Psoas muscle (tissue), 8 donors: ENCODE data around the gene HACL1. TPM values are rescaled to one million over a fixed set of nuclear protein-coding genes. Genes with fewer than 3 reads are reported as not detected.
A peak's percentile ranks its signal among the peaks of the same experiment; 100 is the strongest.

Experiments
- ATAC-seq, 4 donors: fragments of 200-7000 bp; cut with Tn5 transposase; one replicate each; pipeline ENCODE4 v1.9.1; 2020; ENCODE audit warnings: moderate library complexity in 3 of 4, mild to moderate bottlenecking in 2 of 4
- DNase-seq, 2 donors: peaks; one replicate each; pipeline ENCODE4 v3.0.0-alpha.2; 2020
- H3K27ac ChIP-seq: fragments of 200-600 bp; one replicate; pipeline ENCODE4 v1.8.0; 2022
- H3K27me3 ChIP-seq, 3 donors: fragments of 200-600 bp in 1 of 3; one replicate each; pipeline versions ENCODE4 v1.6.1 to v1.8.0; 2013 to 2022; ENCODE audit warnings: low read length in 2 of 3, mild to moderate bottlenecking in 2 of 3, moderate library complexity in 1 of 3; ENCODE audit not compliant: insufficient read depth in 3 of 3
- H3K36me3 ChIP-seq, 2 donors: fragments of 200-600 bp in 1 of 2; one replicate each; pipeline versions ENCODE4 v1.6.1 to v1.8.0; 2013 to 2022; ENCODE audit warnings: low read depth in 1 of 2, mild to moderate bottlenecking in 1 of 2, moderate library complexity in 1 of 2; ENCODE audit not compliant: insufficient read depth in 1 of 2
- H3K4me1 ChIP-seq: fragments of 200-600 bp; one replicate; pipeline ENCODE4 v1.8.0; 2022
- H3K4me3 ChIP-seq: fragments of 200-600 bp; one replicate; pipeline ENCODE4 v1.8.0; 2022; ENCODE audit warnings: mild to moderate bottlenecking
- H3K9me3 ChIP-seq: fragments of 200-600 bp; one replicate; pipeline ENCODE4 v1.8.0; 2022
- WGBS, 3 donors: extraction: QIAGEN DNeasy Blood & Tissue Kit; methylation state at CpG; one replicate each; pipeline versions ENCODE4 v1.1.6 to v1.1.7; 2013; 5-methylcytosine and 5-hydroxymethylcytosine counted together
- intact Hi-C, 2 donors: fragments of 100-400 bp; cut with DNase I; formaldehyde crosslinking; loops; one replicate each; pipeline versions ENCODE4 v1.11.0 to v1.14.2; 2022
- polyA plus RNA-seq, 3 donors: library from polyadenylated mRNA; stranded (reverse); fragments of 200-250 nt; gene quantifications; one replicate each; pipeline ENCODE4 v1.2.3, GENCODE V29; 2013
- total RNA-seq, 4 donors: library from RNA; stranded (reverse); fragmentation: NEBNext Ultra II Directional in 2 of 4; extraction: Animal tissue kit (Norgen Biotek cat#: 25700) in 2 of 4; gene quantifications; one replicate each; pipeline versions ENCODE4 v1.2.1 to v1.2.4, GENCODE V29; 2021 to 2023
- TF ChIP-seq, protein P1 (sequence below): fragments of 200-600 bp; IDR thresholded peaks from one replicate; pipeline ENCODE4 v1.8.0; 2022; ENCODE audit warnings: antibody characterized with exemption
- donor health status: healthy with polysubstance abuse.
- donor health status: DM: no; HTN: no; CAD: no; lungs with moderate emphysema.
- donor health status: Bipolar disorder and iron deficiency.
- donor health status: healthy.
- donor health status: DM: yes; HTN: yes; CAD: no.
- donor health status: DM: no; HTN: no; CAD: no.
- donor health status: DM: no; HTN: no; CAD: no.
- donor health status: DM: yes; HTN: yes; CAD: no.

Gene HACL1
- total and polyA plus RNA-seq, 7 donors = 8.2 to 20.2 (median 17.5) TPM

DNA sequence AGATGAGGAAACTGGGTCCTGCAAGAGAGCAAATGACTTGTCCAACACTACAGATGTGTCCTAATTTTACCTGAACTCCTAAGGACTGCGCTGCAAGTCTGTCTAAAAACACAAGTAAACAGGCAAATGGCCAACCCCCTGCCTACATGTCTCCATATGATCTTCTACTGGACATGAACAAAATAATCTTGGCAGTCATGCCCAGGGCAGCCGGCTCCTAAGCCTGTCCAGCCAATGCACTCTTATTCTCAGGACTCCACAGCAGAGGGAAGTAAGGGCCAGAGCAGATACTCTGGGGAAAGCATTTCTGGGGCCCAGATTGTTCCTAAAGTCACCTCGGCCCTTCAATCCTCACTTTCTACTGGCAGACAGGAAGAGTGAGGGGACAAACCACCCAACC, 90.2 kb downstream of the HACL1 start:
- no peaks in the 10 kb centered on the region for H3K27me3 ChIP-seq
- TF ChIP-seq, protein P1, sequence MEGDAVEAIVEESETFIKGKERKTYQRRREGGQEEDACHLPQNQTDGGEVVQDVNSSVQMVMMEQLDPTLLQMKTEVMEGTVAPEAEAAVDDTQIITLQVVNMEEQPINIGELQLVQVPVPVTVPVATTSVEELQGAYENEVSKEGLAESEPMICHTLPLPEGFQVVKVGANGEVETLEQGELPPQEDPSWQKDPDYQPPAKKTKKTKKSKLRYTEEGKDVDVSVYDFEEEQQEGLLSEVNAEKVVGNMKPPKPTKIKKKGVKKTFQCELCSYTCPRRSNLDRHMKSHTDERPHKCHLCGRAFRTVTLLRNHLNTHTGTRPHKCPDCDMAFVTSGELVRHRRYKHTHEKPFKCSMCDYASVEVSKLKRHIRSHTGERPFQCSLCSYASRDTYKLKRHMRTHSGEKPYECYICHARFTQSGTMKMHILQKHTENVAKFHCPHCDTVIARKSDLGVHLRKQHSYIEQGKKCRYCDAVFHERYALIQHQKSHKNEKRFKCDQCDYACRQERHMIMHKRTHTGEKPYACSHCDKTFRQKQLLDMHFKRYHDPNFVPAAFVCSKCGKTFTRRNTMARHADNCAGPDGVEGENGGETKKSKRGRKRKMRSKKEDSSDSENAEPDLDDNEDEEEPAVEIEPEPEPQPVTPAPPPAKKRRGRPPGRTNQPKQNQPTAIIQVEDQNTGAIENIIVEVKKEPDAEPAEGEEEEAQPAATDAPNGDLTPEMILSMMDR = no peak
- peak overlapping the region; percentile 70 for H3K27ac ChIP-seq
- intact Hi-C loops = loop anchor here in 1 of 2 donors (5.0 kb wide), 1 partner anchor 44 kb away; no protein-coding TSS in a partner anchor
- H3K9me3 ChIP-seq = no peaks in the 10 kb centered on the region
- DNase-seq (no peak), ATAC-seq (no peak)
- H3K36me3 ChIP-seq = no peaks in the 10 kb centered on the region
- peaks cover 53% of the 10 kb centered on the region for H3K4me1 ChIP-seq
- 80 to 94% (median 84%) methylated on average over 3 of the region's 3 CpGs for WGBS, 3 donors
- no peak overlapping the region for H3K4me3 ChIP-seq

Other genes with a start within 250 kb of the HACL1 start
- 1 to 10 TPM; 7.5 to 8.3 (median 8.1) TPM for gene METTL6, start 174.0 kb downstream of the HACL1 start, total RNA-seq
- 10 to 100 TPM in 2 of 3 donors, 1 to 10 TPM in 1; 6.5 to 18.5 (median 14.3) TPM for gene METTL6, start 174.0 kb downstream of the HACL1 start, polyA plus RNA-seq
- 10 to 100 TPM in 2 of 4 donors, 1 to 10 TPM in 2; 9.3 to 16.0 (median 9.8) TPM for gene EAF1, start 174.0 kb downstream of the HACL1 start, total RNA-seq
- 10 to 100 TPM in 1 of 3 donors, 1 to 10 TPM in 2; 5.0 to 17.9 (median 9.1) TPM for gene EAF1, start 174.0 kb downstream of the HACL1 start, polyA plus RNA-seq
- 10 to 100 TPM in 2 of 4 donors, 1 to 10 TPM in 2; 4.6 to 18.2 (median 11.1) TPM for gene COLQ, start 79.9 kb downstream of the HACL1 start, total RNA-seq
- gene COLQ, start 79.9 kb downstream of the HACL1 start, polyA plus RNA-seq = 10 to 100 TPM in 1 of 3 donors, 1 to 10 TPM in 2; 6.9 to 12.3 (median 9.7) TPM
- 10 to 100 TPM in 2 of 4 donors, 1 to 10 TPM in 2; 8.6 to 15.2 (median 10.5) TPM for gene BTD, start 176 bp upstream of the HACL1 start, total RNA-seq
- 10 to 100 TPM in 1 of 3 donors, 1 to 10 TPM in 2; 6.3 to 12.7 (median 8.7) TPM for gene BTD, start 176 bp upstream of the HACL1 start, polyA plus RNA-seq
- gene ANKRD28, start 196.4 kb upstream of the HACL1 start, total RNA-seq = 10 to 100 TPM; 40.8 to 90.8 (median 76.8) TPM
- gene ANKRD28, start 196.4 kb upstream of the HACL1 start, polyA plus RNA-seq = 10 to 100 TPM; 32.4 to 72.4 (median 34.4) TPM